H1 (cell line): ENCODE results near the gene SH3GL1. TPM values are rescaled to one million over a fixed set of nuclear protein-coding genes. Genes with fewer than 3 reads are reported as not detected.

Experiments used
- CTCF ChIA-PET: fragments of 300-600 bp; sonication (Branson Sonifier 250); formaldehyde crosslinking; loops from one replicate; lab custom pipeline; 2021; ENCODE audit not compliant: partially characterized antibody; lab: Charles Lee
- POLR2A ChIA-PET: fragments of 300-600 bp; sonication (Branson Sonifier 250); formaldehyde crosslinking; loops from one replicate; lab custom pipeline; 2021; ENCODE audit warnings: inconsistent platforms; ENCODE audit not compliant: partially characterized antibody; lab: Charles Lee
- DNase-seq, 2 experiments: peaks; one replicate each; pipeline versions ENCODE4 v3.0.0 to v3.0.0-alpha.2; 2010 to 2022; ENCODE audit warnings: low spot score in 2 of 2, low read depth in 1 of 2, mixed read lengths in 1 of 2
- FAIRE-seq: peaks from 2 replicates; lab custom pipeline; 2011; peaks lifted over from hg19 to GRCh38; lab: Jason Lieb, UNC
- H2AFZ ChIP-seq: 2 replicates; pipeline ENCODE4 v1.8.1; 2012; ENCODE audit warnings: low read length, inconsistent platforms
- H2AK5ac ChIP-seq: 2 replicates; pipeline ENCODE4 v1.6.1; 2013; ENCODE audit warnings: low read depth, low read length
- H2BK120ac ChIP-seq: replicated peaks from 2 replicates; pipeline ENCODE3; 2013; ENCODE audit warnings: low read depth, low read length, inconsistent platforms
- H2BK12ac ChIP-seq: 2 replicates; pipeline ENCODE4 v1.6.1; 2013; ENCODE audit warnings: low read depth, low read length
- H2BK15ac ChIP-seq: 2 replicates; pipeline ENCODE4 v1.6.1; 2013; ENCODE audit warnings: low read length
- H2BK20ac ChIP-seq: 2 replicates; pipeline ENCODE4 v1.6.1; 2013; ENCODE audit warnings: low read length
- H2BK5ac ChIP-seq: 2 replicates; pipeline ENCODE4 v1.6.1; 2013; ENCODE audit warnings: low read depth, low read length
- H3K14ac ChIP-seq: 2 replicates; pipeline ENCODE4 v1.6.1; 2013; ENCODE audit warnings: inconsistent platforms; ENCODE audit not compliant: insufficient read length
- H3K18ac ChIP-seq: 2 replicates; pipeline ENCODE4 v1.6.1; 2013; ENCODE audit warnings: low read length; ENCODE audit errors: extremely low read depth
- H3K23ac ChIP-seq: 2 replicates; pipeline ENCODE4 v1.6.1; 2013; ENCODE audit warnings: inconsistent platforms; ENCODE audit not compliant: insufficient read length
- H3K23me2 ChIP-seq: 2 replicates; pipeline ENCODE4 v1.6.1; 2013; ENCODE audit warnings: low read depth, low read length
- H3K27ac ChIP-seq: 2 replicates; pipeline ENCODE4 v1.6.1; 2011; ENCODE audit warnings: low read depth, low read length, inconsistent platforms
- H3K27me3 ChIP-seq, 4 experiments: replicated peaks in 1 of 4; 1 replicate in 1 of 4; 2 replicates in 3 of 4; pipeline versions ENCODE4 v1.6.1 to v1.8.1; 2011 to 2013; ENCODE audit warnings: low read length in 3 of 4, mild to moderate bottlenecking in 3 of 4, inconsistent platforms in 2 of 4, mixed read lengths in 2 of 4, moderate library complexity in 1 of 4; ENCODE audit not compliant: control insufficient read depth in 3 of 4, insufficient read depth in 3 of 4; ENCODE audit errors: extremely low read depth in 1 of 4
- H3K36me3 ChIP-seq, 4 experiments: 2 replicates each; pipeline versions ENCODE4 v1.6.1 to v1.8.1; 2011 to 2013; ENCODE audit warnings: mild to moderate bottlenecking in 4 of 4, low read length in 3 of 4, moderate library complexity in 2 of 4, control low read depth in 1 of 4, inconsistent platforms in 1 of 4; ENCODE audit not compliant: insufficient read depth in 4 of 4, control insufficient read depth in 2 of 4
- H3K4ac ChIP-seq: replicated peaks from 2 replicates; pipeline ENCODE3; 2013; ENCODE audit warnings: low read length, low read depth, mixed read lengths, inconsistent platforms; ENCODE audit not compliant: insufficient read length
- H3K4me1 ChIP-seq, 4 experiments: replicated peaks in 1 of 4; 1 replicate in 1 of 4; 2 replicates in 3 of 4; pipeline versions ENCODE4 v1.6.1 to v1.8.1; 2011 to 2013; ENCODE audit warnings: low read length in 3 of 4, inconsistent platforms in 2 of 4, mixed read lengths in 1 of 4; ENCODE audit not compliant: insufficient read depth in 4 of 4, control insufficient read depth in 3 of 4
- H3K4me2 ChIP-seq, 2 experiments: 2 replicates each; pipeline versions ENCODE4 v1.6.1 to v1.8.1; 2011 to 2013; ENCODE audit warnings: low read depth in 2 of 2, low read length in 2 of 2, control low read depth in 1 of 2, inconsistent platforms in 1 of 2, mild to moderate bottlenecking in 1 of 2; ENCODE audit not compliant: insufficient read depth in 1 of 2
- H3K4me3 ChIP-seq, 4 experiments: fragments of 200-600, 300-600 bp in 1 of 4; sonication (generic), shearing (Covaris generic), sonication (Bioruptor Twin) in 1 of 4; 2 replicates each; pipeline versions ENCODE4 v1.5.1 to v1.8.1; 2011 to 2016; ENCODE audit warnings: low read length in 4 of 4, low read depth in 3 of 4, control low read depth in 2 of 4, inconsistent platforms in 2 of 4, mild to moderate bottlenecking in 2 of 4, mixed read lengths in 1 of 4, moderate library complexity in 1 of 4; ENCODE audit not compliant: insufficient read depth in 2 of 4; ENCODE audit errors: extremely low read depth in 1 of 4
- H3K56ac ChIP-seq: replicated peaks from 2 replicates; pipeline ENCODE3; 2013; ENCODE audit warnings: low read depth, mild to moderate bottlenecking, mixed read lengths, low read length, inconsistent platforms; ENCODE audit not compliant: insufficient read length
- H3K79me1 ChIP-seq: 2 replicates; pipeline ENCODE4 v1.6.1; 2013; ENCODE audit warnings: low read depth, low read length, control low read depth
- H3K79me2 ChIP-seq, 2 experiments: 2 replicates each; pipeline versions ENCODE4 v1.6.1 to v1.8.1; 2012 to 2013; ENCODE audit warnings: low read length in 2 of 2, mild to moderate bottlenecking in 2 of 2, inconsistent platforms in 1 of 2; ENCODE audit not compliant: insufficient read depth in 2 of 2, control insufficient read depth in 1 of 2
- H3K9ac ChIP-seq, 4 experiments: replicated peaks in 1 of 4; 1 replicate in 1 of 4; 2 replicates in 3 of 4; pipeline versions ENCODE4 v1.6.1 to v1.8.1; 2011 to 2013; ENCODE audit warnings: low read depth in 3 of 4, low read length in 3 of 4, control low read depth in 2 of 4, mild to moderate bottlenecking in 2 of 4, moderate library complexity in 2 of 4, inconsistent platforms in 1 of 4; ENCODE audit errors: extremely low read depth in 1 of 4
- H3K9me3 ChIP-seq, 2 experiments: 2 replicates each; pipeline versions ENCODE4 v1.6.1 to v1.8.1; 2012 to 2013; ENCODE audit warnings: mild to moderate bottlenecking in 2 of 2, moderate library complexity in 2 of 2, control low read depth in 1 of 2, inconsistent platforms in 1 of 2, low read depth in 1 of 2, low read length in 1 of 2, mixed read lengths in 1 of 2; ENCODE audit not compliant: insufficient read depth in 2 of 2
- H4K20me1 ChIP-seq, 2 experiments: replicated peaks in 1 of 2; 2 replicates each; pipeline versions ENCODE3 to v1.8.1; 2011 to 2013; ENCODE audit warnings: inconsistent platforms in 2 of 2, low read length in 2 of 2, mild to moderate bottlenecking in 1 of 2; ENCODE audit not compliant: insufficient read depth in 2 of 2, control insufficient read depth in 1 of 2
- H4K5ac ChIP-seq: 2 replicates; pipeline ENCODE4 v1.6.1; 2013; ENCODE audit warnings: low read length, low read depth, mixed read lengths, inconsistent platforms; ENCODE audit not compliant: insufficient read length
- H4K8ac ChIP-seq: 2 replicates; pipeline ENCODE4 v1.8.0; 2013; ENCODE audit warnings: mild to moderate bottlenecking, moderate library complexity, low read length, inconsistent platforms; ENCODE audit not compliant: insufficient read depth; ENCODE audit errors: extremely low read depth
- H4K91ac ChIP-seq: replicated peaks from 2 replicates; pipeline ENCODE3; 2013; ENCODE audit warnings: low read length, mixed read lengths, inconsistent platforms; ENCODE audit not compliant: insufficient read length
- BACH1 ChIP-seq: IDR thresholded peaks from 2 replicates; pipeline ENCODE4 v1.6.1; 2012; ENCODE audit warnings: low read length, improper control_type of control experiment
- CBX8 ChIP-seq: fragments of 300-800, 300-1000 bp; sonication (generic); IDR thresholded peaks from 2 replicates; pipeline ENCODE4 v1.7.1; 2016; ENCODE audit warnings: low read depth, low read length, borderline replicate concordance
- KDM1A ChIP-seq: fragments of 200-600, 300-600 bp; sonication (generic); IDR thresholded peaks from 2 replicates; pipeline ENCODE4 v1.7.1; 2016; ENCODE audit warnings: mild to moderate bottlenecking, low read length, borderline replicate concordance
- SP2 ChIP-seq: IDR thresholded peaks from 2 replicates; pipeline ENCODE4 v1.6.1; 2012; ENCODE audit warnings: mild to moderate bottlenecking, low read length, inconsistent platforms
- WGBS, 2 experiments: shearing (Covaris generic) in 1 of 2; methylation state at CpG; one replicate each; pipeline versions ENCODE4 v1.1.6 to v1.1.7; 2013 to 2015; ENCODE audit warnings: low lambda C conversion rate in 2 of 2, mixed read lengths in 2 of 2, inconsistent platforms in 1 of 2, low coverage in 1 of 2, missing lambda C conversion rate in 1 of 2; ENCODE audit not compliant: insufficient replicate concordance in 2 of 2, insufficient coverage in 1 of 2, insufficient read length in 1 of 2; ENCODE audit errors: extremely low coverage in 1 of 2, missing lambda C conversion rate in 1 of 2; 5-methylcytosine and 5-hydroxymethylcytosine counted together
- polyA plus RNA-seq, 7 experiments: library from polyadenylated mRNA; depleted of rRNA in 3 of 7; stranded (reverse) in 5 of 7; unstranded in 2 of 7; fragments of >200 nt in 5 of 7; fragments of 200-250 nt in 2 of 7; gene quantifications; 1 replicate in 5 of 7; 2 replicates in 1 of 7; 4 replicates in 1 of 7; pipeline versions ENCODE4 v1.2.1 to v1.2.3, GENCODE V29; 2011 to 2013; ENCODE audit warnings: missing spikeins in 2 of 7, mixed read lengths in 2 of 7
- total RNA-seq: library from RNA; stranded (reverse); fragmentation: NEBNext Ultra II Directional; extraction: Animal tissue kit (Norgen Biotek cat#: 25700); gene quantifications from 2 replicates; pipeline ENCODE4 v1.2.1, GENCODE V29; 2021

Gene SH3GL1
- total and polyA plus RNA-seq, 2 of the 8 experiments (the other 6 are each of a cell fraction or from before 2014, with no cell fraction given), result 81.5 to 102 TPM

DNA sequence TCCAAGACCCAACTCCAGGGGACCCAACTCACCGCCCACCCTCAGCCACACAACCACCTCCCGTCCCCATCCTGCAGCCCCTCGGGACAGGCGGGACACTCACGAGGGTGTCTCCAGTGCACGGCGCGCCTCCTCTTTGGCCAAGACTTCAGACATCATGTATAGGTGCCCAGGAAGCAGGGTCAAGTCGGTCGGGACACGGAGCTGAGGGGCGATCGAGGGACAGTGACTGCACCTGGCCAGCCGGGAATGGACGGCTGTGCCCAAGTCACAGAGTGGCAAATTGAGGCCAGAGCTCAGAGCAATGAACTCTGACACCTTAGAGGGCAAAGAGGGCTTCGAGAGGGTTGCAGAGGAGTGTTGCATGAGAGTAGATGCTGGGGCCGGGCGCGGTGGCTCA lies 70.5 kb downstream of the SH3GL1 start:
- no peak overlapping the region for H4K5ac ChIP-seq
- H2BK5ac ChIP-seq, result no peak overlapping the region
- no peak overlapping the region for H2BK20ac ChIP-seq
- no peak overlapping the region for H3K4me3 ChIP-seq
- no peak overlapping the region for H2BK120ac ChIP-seq
- H3K56ac ChIP-seq, result no peak overlapping the region
- peaks cover 2 to 22% of the 10 kb centered on the region in 2 experiments for H4K20me1 ChIP-seq
- peak overlapping the region in 1 of 2 experiments; percentile 88; a peak in 1 of 4 replicates for H3K4me2 ChIP-seq
- no peaks in the 10 kb centered on the region for H3K9me3 ChIP-seq
- no peak overlapping the region for H3K27ac ChIP-seq
- H3K79me1 ChIP-seq, result no peaks in the 10 kb centered on the region
- H3K27me3 ChIP-seq, result no peaks in the 10 kb centered on the region; a peak in 1 of 7 replicates
- H3K4ac ChIP-seq, result no peak overlapping the region
- no peak overlapping the region for H3K14ac ChIP-seq
- H3K9ac ChIP-seq, result no peak overlapping the region
- H2BK12ac ChIP-seq, result no peak overlapping the region
- no peak overlapping the region for H4K8ac ChIP-seq
- peaks cover 0 to 6% (median 3%) of the 10 kb centered on the region in 4 experiments; a peak in 5 of 7 replicates for H3K4me1 ChIP-seq
- 0 out of 2 replicates have a peak, but pooled peaks have one; percentile 29 for TF ChIP-seq KDM1A
- TF ChIP-seq SP2, result no peak
- TF ChIP-seq CBX8, result no peak
- TF ChIP-seq BACH1, result no peak
- no peak overlapping the region for H2AFZ ChIP-seq
- FAIRE-seq (no peak), DNase-seq (no peak)
- H3K23ac ChIP-seq, result no peak overlapping the region
- peaks cover 0 to under 1% (median 0%) of the 10 kb centered on the region in 4 experiments; a peak in 2 of 8 replicates for H3K36me3 ChIP-seq
- no peak overlapping the region for H3K18ac ChIP-seq
- WGBS, 2 experiments, result 96% methylated on average over 19 of the region's 19 CpGs; no CpG with 5 or more reads in 1 of the 2 experiments
- CTCF ChIA-PET, result interaction anchor here (0.7 to 1.3 kb wide), 3 partner anchors 18 to 63 kb away, joined by 3 read pairs; no protein-coding TSS in a partner anchor
- no peaks in the 10 kb centered on the region for H3K79me2 ChIP-seq
- POLR2A ChIA-PET, result interaction anchor here (0.5 to 4.8 kb wide), 7 partner anchors 9 to 80 kb away, joined by 3 to 46 read pairs (median 6); partner anchors contain the start of genes MPND and STAP2
- no peak overlapping the region for H4K91ac ChIP-seq
- peaks cover 20% of the 10 kb centered on the region; the same call in 1 of the 2 replicates for H3K23me2 ChIP-seq
- H2BK15ac ChIP-seq, result peak overlapping the region; percentile 16; the same call in 1 of the 2 replicates
- H2AK5ac ChIP-seq, result no peak overlapping the region
